Hematopoietic multipotent progenitor cell treated with erythropoietin and hydrocortisone succinate and interleukin-3 and kit ligand, for 8 days (in vitro differentiated cells): ENCODE results near the gene ZNF184.
A peak's percentile ranks its signal among the peaks of the same experiment; 100 is the strongest.
"Not testable (repeated sequence)": the region's sequence is repeated elsewhere in the genome, so short reads cannot be mapped to it uniquely, and the experiment has no call there.

ENCODE experiments used
- DNase-seq: peaks from one replicate; pipeline ENCODE4 v3.0.0-alpha.2; 2015

Gene ZNF184

GRCh38 chr6:27478706-27479318 is 5.9 kb upstream of the ZNF184 start:
- DNase-seq = peak; percentile 95

DNA sequence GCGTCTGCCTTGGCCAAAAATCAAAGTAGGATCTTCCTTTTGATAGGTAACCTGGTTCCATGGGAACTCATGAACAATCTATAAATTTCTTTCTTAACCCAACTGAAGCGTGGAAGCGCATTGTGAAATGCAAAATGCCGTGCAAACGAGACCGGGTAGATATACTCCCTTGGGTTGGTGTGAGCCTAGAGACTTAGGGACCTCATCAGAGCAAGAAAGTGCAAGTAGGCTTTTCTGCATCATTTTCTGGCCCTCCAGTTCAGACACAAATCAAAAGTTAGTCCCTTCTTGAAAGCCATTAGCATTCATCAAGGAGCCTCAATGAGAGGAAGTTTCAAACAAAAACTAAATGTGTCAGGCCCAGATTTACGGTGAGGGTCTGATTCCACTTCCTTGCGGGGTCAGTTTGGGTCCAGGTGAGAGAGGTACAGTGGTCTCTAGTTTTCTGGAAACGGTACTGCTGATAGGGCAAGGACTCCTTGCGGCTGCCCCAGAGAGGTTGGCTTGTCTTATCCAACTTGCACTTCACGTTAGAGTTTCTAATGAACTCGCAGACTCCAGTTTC is 5.3 kb upstream of the ZNF184 start:
- no peak for DNase-seq

- DNase-seq = no peak
Measured at GRCh38 chr6:27477318-27478013, 4.6 kb upstream of the ZNF184 start.

- DNase-seq = no peak
Measured at GRCh38 chr6:27476090-27476489, 3.2 kb upstream of the ZNF184 start.

DNA sequence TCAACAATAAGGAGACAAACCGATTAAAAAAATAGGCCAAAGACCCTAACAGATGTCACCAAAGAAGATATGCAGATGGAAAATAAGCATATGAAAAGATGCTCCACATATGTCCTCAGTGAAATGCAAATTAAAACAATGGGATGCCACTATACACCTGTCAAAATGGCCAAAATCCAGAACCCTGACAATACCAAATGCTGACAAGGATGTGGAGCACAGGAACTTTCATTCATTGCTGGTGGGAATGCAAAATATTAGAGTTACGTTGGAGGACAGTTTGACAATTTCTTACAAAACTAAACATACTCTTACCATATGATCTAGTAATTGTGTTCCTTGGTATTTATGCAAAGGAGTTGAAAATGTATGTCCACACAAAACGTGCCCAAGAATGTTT is 1.8 kb upstream of the ZNF184 start:
- DNase-seq = no peak

DNA sequence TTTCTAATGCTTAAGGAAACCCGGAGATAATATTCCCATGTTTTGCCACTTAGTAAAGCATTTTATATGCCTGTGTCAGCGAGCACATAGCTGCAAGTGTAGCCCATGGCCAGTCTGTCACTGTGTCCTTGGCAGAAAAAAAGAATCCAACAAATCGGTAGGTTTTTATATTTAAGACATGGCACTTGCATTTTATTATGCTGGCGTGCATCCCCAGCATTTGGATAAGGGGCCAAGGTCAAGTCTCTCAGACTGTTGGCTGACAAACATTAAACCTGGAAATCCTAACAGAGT is 1.2 kb upstream of the ZNF184 start:
- no peak for DNase-seq

- peak; percentile 88 for DNase-seq
Measured at GRCh38 chr6:27472182-27472616, 706 bp downstream of the ZNF184 start.

- peak; percentile 26 for DNase-seq
Measured at GRCh38 chr6:27471365-27472115, 1.4 kb downstream of the ZNF184 start.

DNA sequence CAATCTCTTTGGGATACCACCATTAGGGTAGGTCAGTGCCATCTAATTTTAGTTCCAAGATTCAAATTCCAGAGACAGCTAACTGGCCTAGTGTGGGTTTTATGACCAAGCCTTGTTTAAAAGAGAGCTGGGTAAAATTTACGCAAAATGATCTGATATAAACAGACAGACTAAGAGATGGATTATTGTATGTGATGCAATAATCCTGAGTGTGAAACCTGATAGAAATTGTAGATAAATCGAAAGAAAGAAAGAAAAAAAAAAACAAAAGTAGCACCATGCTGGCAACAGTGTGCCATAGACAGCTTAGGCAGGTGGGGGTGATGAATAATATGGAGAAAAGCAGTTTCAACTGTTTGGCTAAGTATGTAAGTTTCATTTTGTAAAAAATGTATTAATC is 2.9 kb downstream of the ZNF184 start:
- peak; percentile 12 for DNase-seq

DNA sequence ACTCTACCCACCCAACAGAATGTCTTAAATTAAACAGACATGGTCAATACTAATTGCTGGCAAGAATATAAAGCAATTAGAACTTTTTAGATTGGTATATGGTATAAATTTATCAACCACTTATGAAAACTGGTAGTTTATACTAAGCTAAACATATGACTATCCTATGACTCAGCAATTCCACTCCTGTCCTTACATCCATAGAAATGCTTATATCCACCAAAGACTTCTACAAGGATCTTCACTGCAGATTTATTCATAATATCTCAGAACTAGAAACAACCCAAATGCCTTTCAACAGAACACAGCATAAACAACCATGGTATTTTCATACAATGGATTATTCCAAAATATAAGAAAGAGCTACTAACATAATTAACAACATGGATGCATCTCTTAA is 4.6 kb downstream of the ZNF184 start:
- DNase-seq = no peak

GRCh38 chr6:27452496-27452897 is 20.4 kb downstream of the ZNF184 start:
- peak; percentile 39 for DNase-seq

DNA sequence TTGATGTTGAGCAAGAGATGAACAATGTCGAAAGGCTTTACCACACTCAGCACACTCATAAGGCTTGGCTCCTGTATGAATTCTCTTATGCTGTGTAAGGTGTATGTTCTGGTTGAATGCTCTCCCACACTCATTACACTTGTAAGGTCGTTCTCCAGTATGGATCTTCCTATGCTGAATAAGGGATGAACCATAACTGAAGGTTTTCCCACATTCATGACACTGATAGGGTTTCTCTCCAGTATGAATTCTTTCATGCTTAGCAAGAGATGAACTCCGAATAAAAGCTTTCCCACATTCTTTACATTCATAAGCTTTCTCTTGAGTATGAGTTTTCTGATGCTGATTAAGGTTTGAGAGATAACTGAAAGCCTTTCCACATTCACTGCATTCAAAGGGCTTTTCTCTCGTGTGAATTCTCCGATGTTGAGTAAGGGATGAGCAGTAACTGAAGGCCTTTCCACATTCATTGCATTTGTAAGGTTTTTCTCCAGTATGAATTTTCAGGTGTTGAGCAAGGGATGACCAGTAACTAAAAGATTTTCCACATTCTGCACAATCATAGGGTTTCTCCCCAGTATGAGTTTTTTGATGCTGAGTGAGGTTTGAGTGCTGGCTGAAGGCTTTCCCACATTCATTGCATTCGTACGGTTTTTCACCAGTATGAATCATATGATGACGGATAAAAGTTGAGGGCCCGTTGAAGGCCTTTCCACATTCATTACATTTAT is 21.1 kb downstream of the ZNF184 start:
- DNase-seq = no peak

DNA sequence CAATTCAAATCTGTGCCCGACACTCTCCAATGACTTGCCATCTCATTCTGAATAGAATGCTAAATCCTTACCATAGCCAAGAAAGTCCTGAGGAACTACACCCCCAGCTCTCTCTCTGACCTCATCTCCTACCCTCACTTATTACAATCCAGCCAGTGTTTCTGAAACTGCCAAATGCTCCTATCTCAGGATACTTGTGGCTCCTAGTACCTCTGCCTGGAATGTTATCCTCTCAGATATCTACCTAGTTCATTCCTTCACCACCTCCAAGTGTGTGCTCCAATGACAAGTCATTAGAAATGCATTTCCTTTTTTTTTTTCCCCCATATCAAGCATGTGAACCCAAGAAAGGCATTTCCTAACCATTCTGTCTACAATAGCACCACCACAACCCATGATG is 24.4 kb downstream of the ZNF184 start:
- DNase-seq = no peak

- DNase-seq = no peak
Measured at GRCh38 chr6:27442932-27443331, 30.0 kb downstream of the ZNF184 start.

GRCh38 chr6:27441001-27441400 is 31.9 kb downstream of the ZNF184 start:
- DNase-seq = no peak

DNA sequence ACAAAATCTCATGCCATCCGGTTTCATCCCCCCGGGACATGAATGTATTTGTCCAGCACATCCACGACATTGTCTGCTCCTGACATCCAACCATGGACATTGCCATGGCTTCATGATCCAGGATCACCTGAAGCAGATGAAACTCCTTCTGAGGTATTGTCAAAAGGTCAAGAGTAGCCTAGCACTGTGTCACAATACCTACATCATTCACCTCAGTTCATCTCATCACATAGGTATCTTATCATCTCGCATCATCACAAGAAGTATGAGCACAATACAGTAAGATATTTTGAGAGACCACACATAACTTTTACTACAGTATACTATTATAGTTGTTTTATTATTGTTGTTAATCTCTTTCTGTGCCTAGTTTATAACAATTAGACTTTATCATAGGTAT is 33.5 kb downstream of the ZNF184 start:
- DNase-seq = no peak

DNA sequence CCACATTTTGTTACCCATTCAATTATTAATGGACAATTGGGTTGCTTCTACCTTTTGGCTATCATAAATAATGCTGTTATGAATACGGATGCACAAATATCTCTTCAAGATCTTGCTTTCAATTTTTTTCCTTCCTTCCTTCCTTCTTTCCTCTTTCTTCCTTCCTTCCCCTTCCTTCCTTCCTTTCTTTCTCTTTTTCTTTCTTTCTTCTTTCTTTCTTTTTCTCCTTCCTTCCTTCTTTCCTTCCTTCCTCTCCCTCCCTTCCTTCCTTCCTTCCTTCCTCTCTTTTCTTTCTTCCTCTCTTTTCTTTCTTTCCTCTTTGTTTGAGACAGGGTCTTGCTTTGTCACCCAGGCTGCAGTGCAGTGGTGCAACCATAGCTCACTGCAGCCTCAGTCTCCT is 39.2 kb downstream of the ZNF184 start:
- no peak for DNase-seq

DNA sequence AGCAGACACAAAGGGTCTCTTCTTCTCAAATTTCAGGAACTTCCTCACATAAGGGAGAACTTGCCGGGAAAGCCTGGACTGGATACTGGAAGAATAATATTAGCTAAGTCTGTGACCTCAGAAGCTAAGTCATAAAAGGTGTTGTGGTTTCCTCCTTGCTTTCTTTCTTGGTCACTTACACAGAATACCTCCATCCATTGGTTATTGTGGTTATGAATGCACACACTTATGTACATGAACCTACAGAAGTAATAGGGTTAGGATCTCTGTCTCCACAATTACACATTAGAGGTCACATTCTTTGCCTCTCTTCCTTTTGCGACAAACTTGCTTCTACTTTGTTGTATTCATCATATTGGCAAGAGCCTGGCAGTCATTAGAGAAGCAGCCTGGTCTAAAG is 43.9 kb downstream of the ZNF184 start:
- DNase-seq = no peak

DNA sequence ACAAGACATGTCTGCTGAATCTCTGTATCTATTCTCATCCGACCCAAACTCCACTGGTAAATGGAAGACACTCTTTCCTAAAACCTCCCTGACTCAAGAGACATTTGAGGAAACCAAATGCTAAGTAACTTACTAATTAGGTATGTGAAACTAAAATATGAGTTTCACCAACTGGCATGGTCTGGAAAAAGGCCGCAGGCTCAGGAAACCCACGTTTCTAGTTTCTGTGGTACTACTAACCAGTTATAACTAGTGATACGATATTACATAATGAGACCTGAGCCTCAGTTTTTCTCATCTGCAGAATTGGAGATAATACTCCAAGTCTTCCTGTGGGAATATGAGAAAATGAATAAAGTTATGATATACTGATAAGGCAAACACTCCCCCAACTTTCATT is 44.4 kb downstream of the ZNF184 start:
- DNase-seq = no peak

DNA sequence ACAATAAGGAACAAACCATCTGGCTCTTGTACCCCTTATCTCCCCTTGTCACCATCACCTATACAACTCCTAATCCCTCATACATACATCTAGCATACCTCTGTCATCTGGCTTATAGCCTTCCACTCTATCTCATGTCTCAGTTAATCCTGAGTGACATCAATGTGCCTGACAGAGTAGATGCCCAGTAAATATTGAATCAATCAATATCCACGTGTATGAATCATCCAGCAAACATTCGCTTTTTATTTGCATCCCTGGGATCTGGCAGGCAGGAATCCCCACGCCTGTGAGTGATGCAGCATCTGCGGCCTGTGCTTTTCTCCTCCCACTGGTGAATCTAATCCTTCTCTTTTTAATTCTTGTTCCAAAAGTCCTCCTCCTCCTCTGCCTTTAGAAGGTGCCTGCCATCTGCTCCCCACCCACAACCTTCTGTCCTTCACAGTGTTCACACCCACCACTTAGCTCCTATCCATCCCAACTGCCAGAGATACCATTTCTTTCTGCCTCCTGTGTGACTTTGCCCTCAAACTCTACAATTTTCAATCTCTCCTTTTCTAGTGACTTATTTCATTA is 46.8 kb downstream of the ZNF184 start:
- no peak for DNase-seq

DNA sequence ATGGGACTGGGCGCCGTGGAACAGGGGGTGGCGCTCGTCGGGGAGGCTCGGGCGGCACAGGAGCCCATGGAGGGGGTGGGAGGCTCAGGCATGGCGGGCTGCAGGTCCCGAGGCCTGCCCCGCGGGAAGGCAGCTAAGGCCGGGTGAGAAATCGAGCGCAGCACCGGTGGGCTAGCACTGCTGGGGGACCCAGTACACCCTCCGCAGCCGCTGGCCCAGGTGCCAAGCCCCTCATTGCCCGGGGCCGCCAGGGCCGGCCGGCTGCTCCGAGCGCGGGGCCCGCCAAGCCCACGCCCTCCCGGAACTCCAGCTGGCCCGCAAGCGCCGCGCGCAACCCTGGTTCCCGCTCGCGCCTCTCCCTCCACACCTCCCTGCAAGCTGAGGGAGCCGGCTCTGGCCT is 48.1 kb downstream of the ZNF184 start:
- not testable (repeated sequence) for DNase-seq

GRCh38 chr6:27422651-27423332 is 50.1 kb downstream of the ZNF184 start:
- no peak for DNase-seq
